ENCODE measurements around the gene TNFSF9.
A peak's percentile ranks its signal among the peaks of the same experiment; 100 is the strongest.

TNFSF9 gene, protein sequence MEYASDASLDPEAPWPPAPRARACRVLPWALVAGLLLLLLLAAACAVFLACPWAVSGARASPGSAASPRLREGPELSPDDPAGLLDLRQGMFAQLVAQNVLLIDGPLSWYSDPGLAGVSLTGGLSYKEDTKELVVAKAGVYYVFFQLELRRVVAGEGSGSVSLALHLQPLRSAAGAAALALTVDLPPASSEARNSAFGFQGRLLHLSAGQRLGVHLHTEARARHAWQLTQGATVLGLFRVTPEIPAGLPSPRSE

GRCh38 chr19:6530386-6531162 lies at the start of gene TNFSF9:
Gene TNFSF9, plus strand, starts transcription at chr19:6531026. Its CDS starts 11 bp downstream, at chr19:6531037.
- Histone ChIP-seq H3K27ac (ENCODE audit: low read depth, low read length) (peak within 1 kb of the TSS; percentile 75), H3F3A (ENCODE audit: insufficient read depth) (peaks cover 31% of the 10 kb centered on the region), H3K9me3 (ENCODE audit: insufficient read depth, low read length) (no peaks in the 10 kb centered on the region), H3K36me3 (ENCODE audit: low read length) (no peaks in the 10 kb centered on the region), H3K79me2 (ENCODE audit: insufficient read depth, low read length) (peaks cover 13% of the 10 kb centered on the region), H2AFZ (ENCODE audit: low read depth, low read length, severe bottlenecking) (peak within 1 kb of the TSS; percentile 59), H3K9me2 (replicated peaks; ENCODE audit: insufficient read depth, low read length) (no peaks in the 10 kb centered on the region), H3K4me2 (ENCODE audit: low read depth, low read length, poor library complexity, severe bottlenecking) (peak within 1 kb of the TSS; percentile 76), H3K4me3 (ENCODE audit: insufficient read depth, low read length, poor library complexity, severe bottlenecking) (peak within 1 kb of the TSS; percentile 81), H4K20me1 (ENCODE audit: low read depth, low read length) (no peaks in the 10 kb centered on the region), H3K9ac (ENCODE audit: low read length) (peak within 1 kb of the TSS; percentile 90), H3K27me3 (ENCODE audit: low read length) (no peaks in the 10 kb centered on the region)
- no peak for TF ChIP-seq CTCF (IDR thresholded peaks at IDR 0.05; ENCODE audit: insufficient read depth, low read length, poor library complexity, severe bottlenecking)

DNA sequence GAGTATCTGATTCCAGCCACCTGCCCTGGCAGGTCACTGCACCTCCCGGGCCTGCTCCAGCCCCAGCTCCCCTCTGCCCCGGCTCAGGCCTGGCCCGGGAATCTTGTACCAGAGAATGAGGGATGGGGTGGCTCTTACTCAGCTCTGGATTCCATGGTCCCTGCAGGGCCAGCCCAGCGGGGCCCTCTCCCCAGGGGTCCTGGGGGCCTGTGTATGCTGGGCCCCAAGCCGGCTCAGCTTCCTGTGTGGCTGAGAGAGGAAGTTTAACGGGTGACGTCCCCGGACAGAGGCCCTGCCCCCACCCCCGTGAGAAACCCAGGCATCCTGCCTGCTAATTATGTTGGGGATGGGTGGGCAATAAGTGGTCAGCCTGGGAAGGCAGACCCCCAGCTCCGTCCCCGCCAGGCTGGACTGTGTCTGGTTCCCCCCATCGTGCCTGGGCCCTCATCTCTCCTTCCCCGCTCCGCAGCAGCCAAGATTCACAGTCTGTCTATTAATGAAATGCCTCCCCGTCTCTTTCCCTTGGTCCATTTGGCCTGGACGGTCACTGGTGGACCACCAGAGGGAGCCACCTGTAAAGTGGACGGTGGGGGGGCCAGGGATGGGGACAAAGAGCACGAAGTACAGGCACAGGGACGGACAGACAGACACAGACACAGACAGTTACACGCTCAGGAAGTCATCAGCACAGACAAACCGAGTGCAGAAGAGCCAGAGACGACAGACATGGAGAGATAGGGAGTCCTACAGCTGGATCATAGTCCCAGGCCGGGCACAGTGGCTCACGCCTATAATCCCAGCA lies 49.1 kb upstream of the TNFSF9 start, which contains the start of gene DENND1C:
Gene DENND1C (minus strand): TSS at position 247 of the 802 bp plus-strand sequence. CDS start 92 bp downstream, at position 155.
- peak within 1 kb of the TSS; percentile 76 for H3K9ac ChIP-seq (ENCODE audit: low read length)
- H3K4me2 ChIP-seq (ENCODE audit: low read depth, low read length, poor library complexity, severe bottlenecking): peak within 1 kb of the TSS; percentile 78
- peaks cover 4% of the 10 kb centered on the region; the same call in 1 of the 2 replicates for H3K79me2 ChIP-seq (ENCODE audit: insufficient read depth, low read length)
- no peaks in the 10 kb centered on the region for H3K9me2 ChIP-seq (replicated peaks; ENCODE audit: insufficient read depth, low read length)
- H3F3A ChIP-seq (ENCODE audit: insufficient read depth): no peaks in the 10 kb centered on the region
- H4K20me1 ChIP-seq (ENCODE audit: low read depth, low read length): no peaks in the 10 kb centered on the region
- H3K27me3 ChIP-seq (ENCODE audit: low read length): no peaks in the 10 kb centered on the region
- H3K9me3 ChIP-seq (ENCODE audit: insufficient read depth, low read length): no peaks in the 10 kb centered on the region
- peak within 1 kb of the TSS; percentile 57 for H3K27ac ChIP-seq (ENCODE audit: low read depth, low read length)
- TF ChIP-seq CTCF (IDR thresholded peaks at IDR 0.05; ENCODE audit: insufficient read depth, low read length, poor library complexity, severe bottlenecking) (no peak), EZH2phosphoT487 (conservative IDR thresholded peaks at IDR 0.05; ENCODE audit: low read length) (no peak)
- peak within 1 kb of the TSS; percentile 55 for H3K4me3 ChIP-seq (ENCODE audit: insufficient read depth, low read length, poor library complexity, severe bottlenecking)
- H3K36me3 ChIP-seq (ENCODE audit: low read length): no peaks in the 10 kb centered on the region
- peak within 1 kb of the TSS; percentile 87 for H2AFZ ChIP-seq (ENCODE audit: low read depth, low read length, severe bottlenecking)

- Histone ChIP-seq H3K4me3 (ENCODE audit: insufficient read depth, low read length, poor library complexity, severe bottlenecking) (no peak overlapping the region), H3K79me2 (ENCODE audit: insufficient read depth, low read length) (peaks cover 4% of the 10 kb centered on the region; the same call in 1 of the 2 replicates), H3K9ac (ENCODE audit: low read length) (peak overlapping the region; percentile 76), H3K36me3 (ENCODE audit: low read length) (no peaks in the 10 kb centered on the region), H3K27me3 (ENCODE audit: low read length) (no peaks in the 10 kb centered on the region), H3K9me2 (replicated peaks; ENCODE audit: insufficient read depth, low read length) (no peaks in the 10 kb centered on the region), H4K20me1 (ENCODE audit: low read depth, low read length) (no peaks in the 10 kb centered on the region), H3K9me3 (ENCODE audit: insufficient read depth, low read length) (no peaks in the 10 kb centered on the region), H3K27ac (ENCODE audit: low read depth, low read length) (no peak overlapping the region), H3K4me2 (ENCODE audit: low read depth, low read length, poor library complexity, severe bottlenecking) (no peak overlapping the region), H3F3A (ENCODE audit: insufficient read depth) (no peaks in the 10 kb centered on the region), H2AFZ (ENCODE audit: low read depth, low read length, severe bottlenecking) (peak overlapping the region; percentile 87)
- TF ChIP-seq EZH2phosphoT487 (conservative IDR thresholded peaks at IDR 0.05; ENCODE audit: low read length): no peak
- no peak for TF ChIP-seq CTCF (IDR thresholded peaks at IDR 0.05; ENCODE audit: insufficient read depth, low read length, poor library complexity, severe bottlenecking)
Measured at GRCh38 chr19:6482343-6482686, 48.5 kb upstream of the TNFSF9 start.

All from SU-DHL-6 (cell line).